HG03103 (cell line): ENCODE results near the gene PRR12.
"Not testable (repeated sequence)": the region's sequence is repeated elsewhere in the genome, so short reads cannot be mapped to it uniquely, and the experiment has no call there.

Experiments
- ATAC-seq: cut with Tn5 transposase; IDR thresholded peaks from one replicate; pipeline ENCODE4 v1.9.1; 2021; ENCODE audit warnings: low read depth; ENCODE audit not compliant: unreplicated experiment

The PRR12 gene

GRCh38 chr19:49615861-49616260 is 24.9 kb downstream of the PRR12 start:
- no peak for ATAC-seq

- no peak for ATAC-seq
Observed at GRCh38 chr19:49616532-49616931, 25.6 kb downstream of the PRR12 start.

- ATAC-seq = no peak
Observed at GRCh38 chr19:49616945-49617344, 26.0 kb downstream of the PRR12 start.

GRCh38 chr19:49617860-49618259 is 26.9 kb downstream of the PRR12 start:
- not testable (repeated sequence) for ATAC-seq

GRCh38 chr19:49624967-49625910 is 34.3 kb downstream of the PRR12 start:
- ATAC-seq = no peak

- ATAC-seq = no peak
Observed at GRCh38 chr19:49626226-49626625, 35.2 kb downstream of the PRR12 start.

GRCh38 chr19:49629659-49630058 is 38.7 kb downstream of the PRR12 start:
- ATAC-seq = no peak

- no peak for ATAC-seq
Observed at GRCh38 chr19:49631014-49631588, 40.1 kb downstream of the PRR12 start.

GRCh38 chr19:49631610-49632192 is 40.7 kb downstream of the PRR12 start:
- ATAC-seq = no peak

- no peak for ATAC-seq
Observed at GRCh38 chr19:49632576-49632975, 41.6 kb downstream of the PRR12 start.

- not testable (repeated sequence) for ATAC-seq
Observed at GRCh38 chr19:49633273-49633672, 42.3 kb downstream of the PRR12 start.

- no peak for ATAC-seq
Observed at GRCh38 chr19:49635530-49636232, 44.7 kb downstream of the PRR12 start.

- ATAC-seq = no peak
Observed at GRCh38 chr19:49636233-49636932, 45.4 kb downstream of the PRR12 start.

- ATAC-seq = no peak
Observed at GRCh38 chr19:49637821-49638738, 47.1 kb downstream of the PRR12 start.

GRCh38 chr19:49639401-49640112 is 48.6 kb downstream of the PRR12 start:
- no peak for ATAC-seq

- ATAC-seq = peak; percentile 49
Observed at GRCh38 chr19:49640113-49640898, 49.3 kb downstream of the PRR12 start, which contains the start of gene RRAS. TSS of gene RRAS (minus strand) at chr19:49640143. CDS start at chr19:49640098, 45 bp downstream.

- peak; percentile 53 for ATAC-seq
Observed at GRCh38 chr19:49641688-49642491, 50.9 kb downstream of the PRR12 start, which contains the start of gene SCAF1. TSS of gene SCAF1 (plus strand) at chr19:49642209. CDS start at chr19:49645027, 2,818 bp downstream.
